Retinal pigment epithelial cell (primary cell): Measurements from ENCODE around the gene PARS2.

ENCODE experiments used
- DNase-seq: peaks from one replicate; pipeline ENCODE4 v3.0.0-alpha.2; 2010; ENCODE audit warnings: low read depth
- H3K4me3 ChIP-seq: 2 replicates; pipeline ENCODE4 v1.5.1; 2011; ENCODE audit warnings: mild to moderate bottlenecking, low read length, control low read depth, moderate library complexity
- CTCF ChIP-seq: conservative IDR thresholded peaks from 2 replicates; pipeline ENCODE4 v1.5.1; 2011; ENCODE audit warnings: low read depth, low read length, control low read depth, inconsistent platforms

The PARS2 gene

GRCh38 chr1:54805466-54805865 is 41.1 kb upstream of the PARS2 start:
- H3K4me3 ChIP-seq: no peak overlapping the region
- no peak for DNase-seq
- TF ChIP-seq CTCF: no peak

- DNase-seq: no peak
- TF ChIP-seq CTCF: no peak
- no peak overlapping the region for H3K4me3 ChIP-seq
Observed at GRCh38 chr1:54804471-54805132, 40.3 kb upstream of the PARS2 start.

GRCh38 chr1:54803761-54804470 is 39.6 kb upstream of the PARS2 start:
- no peak overlapping the region for H3K4me3 ChIP-seq
- no peak for TF ChIP-seq CTCF
- DNase-seq: no peak

GRCh38 chr1:54800899-54801759 is 36.8 kb upstream of the PARS2 start, which contains the start of gene TTC22:
Gene TTC22 (minus strand): TSS chr1:54801323. CDS start chr1:54801163, 160 bp downstream.
- peak; percentile 50 for TF ChIP-seq CTCF
- no peak for DNase-seq
- H3K4me3 ChIP-seq: peak within 1 kb of the TSS; percentile 26

- no peak for TF ChIP-seq CTCF
- H3K4me3 ChIP-seq: no peak overlapping the region
- no peak for DNase-seq
Observed at GRCh38 chr1:54800041-54800898, 35.9 kb upstream of the PARS2 start.
